ENCODE results near the gene SLC6A4.
"Not testable (repeated sequence)": the region's sequence is repeated elsewhere in the genome, so short reads cannot be mapped to it uniquely, and the experiment has no call there.

The SLC6A4 gene

GRCh38 chr17:30218799-30219198 lies 16.7 kb downstream of the SLC6A4 start:
- DNase-seq = no peak

- no peak for DNase-seq
Observed at GRCh38 chr17:30217746-30218245, 17.7 kb downstream of the SLC6A4 start.

- DNase-seq = no peak
Observed at GRCh38 chr17:30217054-30217453, 18.4 kb downstream of the SLC6A4 start.

GRCh38 chr17:30212750-30213149 lies 22.7 kb downstream of the SLC6A4 start:
- peak; percentile 29 for DNase-seq

- peak; percentile 37 for DNase-seq
Observed at GRCh38 chr17:30211371-30211770, 24.1 kb downstream of the SLC6A4 start.

GRCh38 chr17:30210901-30211300 lies 24.6 kb downstream of the SLC6A4 start:
- DNase-seq = no peak

- DNase-seq = no peak
Observed at GRCh38 chr17:30210366-30210765, 25.1 kb downstream of the SLC6A4 start.

GRCh38 chr17:30209930-30210329 lies 25.6 kb downstream of the SLC6A4 start:
- DNase-seq = no peak

GRCh38 chr17:30208214-30208613 lies 27.3 kb downstream of the SLC6A4 start:
- no peak for DNase-seq

GRCh38 chr17:30207655-30208054 lies 27.8 kb downstream of the SLC6A4 start:
- DNase-seq = no peak

GRCh38 chr17:30203471-30203981 lies 32.0 kb downstream of the SLC6A4 start:
- no peak for DNase-seq

GRCh38 chr17:30200656-30201055 lies 34.8 kb downstream of the SLC6A4 start:
- DNase-seq = not testable (repeated sequence)

- no peak for DNase-seq
Observed at GRCh38 chr17:30200106-30200505, 35.4 kb downstream of the SLC6A4 start.

GRCh38 chr17:30199600-30199999 lies 35.9 kb downstream of the SLC6A4 start:
- no peak for DNase-seq

GRCh38 chr17:30197416-30197815 lies 38.1 kb downstream of the SLC6A4 start:
- DNase-seq = no peak

GRCh38 chr17:30196504-30196903 lies 39.0 kb downstream of the SLC6A4 start:
- DNase-seq = no peak

GRCh38 chr17:30191072-30191471 lies 44.4 kb downstream of the SLC6A4 start:
- no peak for DNase-seq

- DNase-seq = no peak
Observed at GRCh38 chr17:30188211-30188939, 47.1 kb downstream of the SLC6A4 start.

- DNase-seq = no peak
Observed at GRCh38 chr17:30187573-30187972, 47.9 kb downstream of the SLC6A4 start.

- no peak for DNase-seq
Observed at GRCh38 chr17:30186761-30187160, 48.7 kb downstream of the SLC6A4 start.

- no peak for DNase-seq
Observed at GRCh38 chr17:30176855-30177254, 58.6 kb downstream of the SLC6A4 start.

- no peak for DNase-seq
Observed at GRCh38 chr17:30174556-30174955, 60.9 kb downstream of the SLC6A4 start.

- DNase-seq = peak; percentile 85
Observed at GRCh38 chr17:30173649-30174048, 61.8 kb downstream of the SLC6A4 start.

GRCh38 chr17:30172560-30172959 lies 62.9 kb downstream of the SLC6A4 start:
- no peak for DNase-seq
